GM21515 (cell line): Measurements from ENCODE around the gene RASD2.

Experiments used
- ATAC-seq: cut with Tn5 transposase; IDR thresholded peaks from one replicate; pipeline ENCODE4 v1.9.1; 2021; ENCODE audit not compliant: unreplicated experiment

Gene RASD2

DNA sequence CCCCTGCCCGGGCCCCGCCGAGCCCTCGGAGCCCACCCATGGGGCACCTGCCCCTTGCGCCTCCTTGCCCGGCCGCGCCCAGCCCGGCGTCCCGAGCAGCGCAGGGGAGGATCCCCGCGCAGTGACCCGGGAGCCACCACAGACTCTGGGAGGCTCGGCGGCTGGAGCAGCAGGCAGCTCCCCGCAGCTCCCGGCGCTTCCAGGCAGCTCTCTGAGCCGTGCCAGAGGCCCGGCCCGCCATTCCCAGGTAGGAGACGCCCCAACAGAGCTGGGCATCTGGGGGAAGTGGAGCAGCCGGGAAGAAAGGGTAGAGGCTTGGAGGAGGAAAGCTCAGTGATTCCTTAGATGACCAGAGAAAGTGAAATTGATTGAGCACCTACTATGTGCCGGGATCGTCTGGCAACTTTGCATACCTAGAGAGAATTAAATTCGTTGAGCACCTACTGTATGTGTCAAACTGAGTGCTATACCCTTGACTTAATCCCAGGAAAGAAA, 670 bp downstream of the RASD2 start:
- no peak for ATAC-seq

DNA sequence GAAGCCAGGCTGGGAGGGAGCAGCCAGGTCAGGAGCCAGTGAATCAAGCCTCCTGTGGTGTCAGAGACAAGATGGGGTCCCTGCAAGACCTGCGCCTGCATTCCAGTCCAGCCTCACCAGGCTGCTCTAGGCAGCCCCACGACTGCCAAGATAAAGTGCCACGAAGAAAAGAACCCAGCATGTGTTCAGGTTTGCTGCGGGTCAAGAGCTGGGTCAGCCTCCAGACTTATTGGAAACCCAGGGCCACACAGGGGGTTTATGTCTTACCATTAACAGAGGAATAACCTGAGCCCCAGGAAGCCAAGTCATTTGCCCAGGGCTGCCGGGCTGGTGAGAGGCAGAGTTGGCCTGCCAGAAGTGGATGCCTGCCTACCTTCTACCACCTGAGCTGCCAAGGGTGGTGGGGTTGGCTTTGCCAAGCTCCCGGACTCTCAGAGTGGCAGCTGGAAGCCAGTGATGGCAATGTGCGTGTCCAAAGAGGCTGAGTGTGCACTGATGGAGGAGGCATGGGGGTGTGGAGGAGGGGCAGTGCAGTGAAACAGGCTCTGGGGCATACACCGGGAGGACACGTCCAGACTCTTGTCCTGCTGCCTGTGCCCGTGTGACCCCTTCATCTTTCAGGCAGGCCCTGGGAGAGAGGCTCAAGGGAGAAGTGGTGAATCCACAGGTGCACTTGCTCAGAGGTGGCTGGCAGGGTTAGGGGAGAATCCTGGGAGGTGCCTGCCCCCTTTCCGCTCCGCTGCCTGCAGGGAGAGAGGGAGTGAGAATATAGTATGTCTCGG, 1.7 kb downstream of the RASD2 start:
- ATAC-seq: no peak

DNA sequence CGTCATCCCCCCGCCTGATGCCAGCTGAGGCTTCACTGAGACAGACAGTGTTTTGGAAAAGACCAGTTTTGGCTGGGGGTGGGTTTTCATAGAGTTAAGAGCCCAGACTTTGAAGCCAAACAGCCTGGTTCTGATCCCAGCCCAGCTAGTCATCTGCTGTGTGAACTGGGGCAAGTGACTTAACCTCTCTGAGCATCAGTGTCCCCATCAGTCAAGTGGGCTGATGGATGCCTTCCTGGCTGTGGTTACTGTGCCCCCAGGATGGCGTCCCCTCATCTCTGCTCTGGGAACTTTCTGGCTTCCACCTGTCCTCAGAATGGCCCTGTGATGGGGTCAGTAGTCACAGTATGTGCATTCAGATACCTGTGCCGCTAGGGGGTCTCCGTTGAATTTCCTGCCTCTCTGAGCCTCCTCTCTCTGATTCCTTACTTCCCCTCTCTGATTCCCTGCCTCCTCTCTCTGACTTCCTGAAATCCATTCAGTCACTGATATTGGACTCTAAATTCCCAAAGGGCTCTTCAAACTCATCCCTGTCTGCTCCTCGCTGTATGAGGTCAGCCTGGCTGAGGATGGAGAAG, 2.4 kb downstream of the RASD2 start:
- no peak for ATAC-seq

DNA sequence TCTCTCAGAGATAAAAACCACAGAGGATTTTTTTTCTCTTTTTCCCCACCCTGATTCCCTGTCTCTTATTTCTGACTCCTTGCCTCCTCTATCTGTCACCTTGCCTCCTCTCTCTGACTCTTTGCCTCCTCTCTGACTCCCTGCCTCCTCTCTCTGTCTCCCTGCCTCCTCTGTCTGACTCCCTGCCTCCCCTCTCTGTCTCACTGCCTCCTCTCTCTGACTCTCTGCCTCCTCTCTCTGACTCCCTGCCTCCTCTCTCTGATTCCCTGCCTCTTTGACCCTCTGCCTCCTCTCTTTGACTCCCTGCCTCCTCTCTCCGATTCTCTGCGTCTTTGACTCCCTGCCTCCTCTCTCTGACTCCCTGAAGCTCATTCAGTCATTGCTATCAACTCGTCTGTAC, 3.1 kb downstream of the RASD2 start:
- no peak for ATAC-seq

- no peak for ATAC-seq
These were observed 3.6 kb downstream of the RASD2 start for GRCh38 chr22:35544189-35544588.

GRCh38 chr22:35544827-35545226, 4.2 kb downstream of the RASD2 start:
- no peak for ATAC-seq

- ATAC-seq: no peak
These were observed 6.3 kb downstream of the RASD2 start for GRCh38 chr22:35546886-35547285.

GRCh38 chr22:35547987-35548721, 7.5 kb downstream of the RASD2 start:
- no peak for ATAC-seq

DNA sequence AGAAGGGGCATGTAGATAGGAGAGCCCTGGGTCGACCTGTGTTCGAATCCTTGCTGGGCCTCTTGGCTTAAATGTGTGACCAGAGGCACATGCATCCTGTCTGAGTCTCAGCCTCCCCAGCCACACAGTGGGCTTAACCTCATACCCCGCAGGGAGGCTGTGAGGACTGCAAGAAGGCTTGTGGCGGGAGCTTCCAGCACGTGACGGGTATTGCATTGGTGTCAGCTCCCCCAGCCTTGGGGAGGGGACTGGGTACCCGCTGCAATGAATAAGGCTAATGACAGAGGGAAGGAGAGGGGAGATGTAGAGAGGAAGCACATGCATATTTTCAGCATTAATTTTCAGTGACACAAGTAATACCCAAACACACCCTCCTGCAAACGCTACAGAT, 8.1 kb downstream of the RASD2 start:
- ATAC-seq: no peak

DNA sequence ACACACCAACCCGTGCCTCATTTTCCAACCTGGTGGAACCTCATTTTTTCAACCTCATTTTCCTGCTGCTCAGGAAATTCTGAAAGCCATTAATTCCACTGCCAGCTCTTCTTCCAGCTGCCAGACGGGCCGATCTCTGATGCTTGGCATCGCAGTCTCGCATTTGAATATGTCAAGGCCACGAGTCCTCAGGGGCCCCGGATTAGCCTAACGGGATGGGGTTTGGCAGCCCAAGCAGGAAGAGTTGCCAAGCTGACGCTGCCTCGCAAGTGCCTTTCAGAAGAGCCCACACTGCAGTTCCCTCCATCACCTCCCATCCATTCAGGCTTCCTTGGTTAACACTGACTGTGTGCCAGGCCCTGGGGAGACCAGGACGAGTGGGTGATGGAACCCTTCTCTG, 8.7 kb downstream of the RASD2 start:
- no peak for ATAC-seq

GRCh38 chr22:35551549-35552177, 11.0 kb downstream of the RASD2 start:
- no peak for ATAC-seq

- ATAC-seq: no peak
These were observed 11.7 kb downstream of the RASD2 start for GRCh38 chr22:35552196-35552842.

DNA sequence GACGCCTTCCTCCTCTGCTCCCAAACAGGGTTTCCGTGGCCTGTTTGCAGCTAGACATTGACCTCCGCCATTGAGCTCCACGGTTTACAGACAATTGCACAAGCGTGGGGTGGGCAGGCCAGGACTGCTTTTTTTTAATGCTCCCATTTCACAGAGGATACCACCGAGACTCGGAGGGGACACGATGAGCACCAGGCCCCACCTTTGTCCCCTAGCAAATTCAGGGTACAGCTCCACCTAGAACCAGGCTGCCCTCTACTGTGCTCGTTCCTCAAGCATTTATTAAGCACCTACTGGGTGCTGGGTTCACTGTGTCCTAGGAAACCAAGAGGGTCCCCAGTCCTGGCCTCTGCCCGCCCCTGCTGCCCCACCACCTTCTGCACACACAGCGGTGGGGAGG, 12.2 kb downstream of the RASD2 start:
- no peak for ATAC-seq

- ATAC-seq: no peak
These were observed 12.7 kb downstream of the RASD2 start for GRCh38 chr22:35553341-35553740.

GRCh38 chr22:35554297-35554845, 13.7 kb downstream of the RASD2 start:
- no peak for ATAC-seq

DNA sequence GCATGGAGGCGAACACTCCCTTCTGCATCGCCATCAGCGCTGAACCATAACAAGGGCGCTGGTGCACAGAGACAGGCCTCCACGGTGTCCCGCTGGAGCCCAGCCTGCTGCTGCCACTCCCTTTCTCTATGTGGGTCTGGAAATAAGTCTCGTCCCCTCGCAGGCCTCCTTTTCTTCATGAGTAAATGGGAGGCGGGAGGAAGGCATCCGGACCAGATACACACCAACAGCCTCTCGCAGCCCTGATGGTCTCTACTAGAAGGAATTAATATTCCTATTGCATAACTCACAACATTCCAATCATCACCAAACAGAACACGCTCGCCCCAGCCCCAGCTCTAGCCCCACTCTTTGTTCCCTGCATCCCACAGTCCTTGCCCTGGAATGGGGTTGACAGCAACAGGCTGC, 14.9 kb downstream of the RASD2 start:
- no peak for ATAC-seq

GRCh38 chr22:35555946-35556547, 15.4 kb downstream of the RASD2 start:
- no peak for ATAC-seq

- ATAC-seq: no peak
These were observed 16.0 kb downstream of the RASD2 start for GRCh38 chr22:35556666-35557065.

- no peak for ATAC-seq
These were observed 17.4 kb downstream of the RASD2 start for GRCh38 chr22:35558031-35558430.

DNA sequence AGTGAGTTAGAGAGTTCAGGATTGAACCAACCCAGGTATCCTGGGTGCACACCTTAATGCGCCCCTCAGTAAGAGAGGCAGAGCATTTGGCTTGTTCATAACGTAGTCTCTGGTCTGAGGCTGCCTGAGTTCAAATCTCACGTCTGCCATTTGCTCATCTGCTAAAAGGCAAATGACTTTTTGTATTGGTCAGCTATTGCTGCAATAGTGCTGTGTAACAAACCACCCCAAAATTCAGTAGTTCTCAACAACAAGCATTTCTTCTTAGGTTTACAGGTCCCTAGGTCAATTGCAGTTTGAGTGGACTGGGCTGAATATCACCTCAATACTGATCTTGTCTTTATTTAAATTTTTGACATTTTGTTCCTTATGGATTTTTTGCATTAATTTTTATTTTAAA, 18.1 kb downstream of the RASD2 start:
- ATAC-seq: no peak
